T-cell (primary cell): ENCODE measurements around the gene ACAP3. TPM values are rescaled to one million over a fixed set of nuclear protein-coding genes. Genes with fewer than 3 reads are reported as not detected.

Source experiments
- ATAC-seq, 4 experiments: fragments of 200-7000 bp in 3 of 4; fragments of 150-1000 bp in 1 of 4; cut with Tn5 transposase; replicated peaks in 1 of 4; 1 replicate in 3 of 4; 2 replicates in 1 of 4; pipeline ENCODE4 v1.10.0; 2021; ENCODE audit warnings: moderate library complexity in 3 of 4, mild to moderate bottlenecking in 2 of 4, moderate number of reproducible peaks in 1 of 4
- CTCF ChIA-PET, 2 donors: fragments of 300-600 bp; sonication (Branson Sonifier 250); formaldehyde crosslinking; loops; one replicate each; lab custom pipeline; 2022; ENCODE audit warnings: antibody characterized with exemption in 2 of 2; lab: Charles Lee
- POLR2A ChIA-PET, 2 donors: fragments of 300-600 bp; sonication (Branson Sonifier 250); formaldehyde crosslinking; loops; one replicate each; lab custom pipeline; 2022; ENCODE audit warnings: antibody characterized with exemption in 2 of 2; lab: Charles Lee
- DNase-seq, 35 experiments: peaks; one replicate each; pipeline versions ENCODE4 v3.0.0 to v3.0.0-alpha.2; 2013 to 2023
- H3K27ac ChIP-seq: one replicate; pipeline ENCODE4 v1.5.1; 2013; ENCODE audit warnings: low read length
- H3K27me3 ChIP-seq, 2 experiments: replicated peaks in 1 of 2; 1 replicate in 1 of 2; 2 replicates in 1 of 2; pipeline versions ENCODE4 v1.6.1 to v1.7.0; 2013; ENCODE audit warnings: low read length in 1 of 2, mixed read lengths in 1 of 2; ENCODE audit not compliant: control insufficient read depth in 2 of 2, insufficient read depth in 2 of 2; ENCODE audit errors: extremely low read depth in 1 of 2
- H3K36me3 ChIP-seq, 2 donors: 1 replicate in 1 of 2; 2 replicates in 1 of 2; pipeline versions ENCODE4 v1.6.1 to v1.7.0; 2013; ENCODE audit warnings: low read length in 1 of 2; ENCODE audit not compliant: control insufficient read depth in 2 of 2, insufficient read depth in 1 of 2; ENCODE audit errors: extremely low read depth in 1 of 2
- H3K4me1 ChIP-seq, 2 experiments: 1 replicate in 1 of 2; 2 replicates in 1 of 2; pipeline versions ENCODE4 v1.6.1 to v1.7.0; 2013; ENCODE audit warnings: low read length in 2 of 2, mixed read lengths in 1 of 2; ENCODE audit not compliant: insufficient read depth in 2 of 2, control insufficient read depth in 1 of 2; ENCODE audit errors: extremely low read depth in 1 of 2
- H3K4me3 ChIP-seq, 2 donors: 1 replicate in 1 of 2; 2 replicates in 1 of 2; pipeline versions ENCODE4 v1.5.1 to v1.7.0; 2013; ENCODE audit warnings: mild to moderate bottlenecking in 2 of 2, low read length in 1 of 2, moderate library complexity in 1 of 2; ENCODE audit not compliant: control insufficient read depth in 1 of 2; ENCODE audit errors: extremely low read depth in 1 of 2
- H3K9me3 ChIP-seq: 2 replicates; pipeline ENCODE4 v1.7.0; 2013
- H3K27ac Mint-ChIP-seq, 2 donors: one replicate each; pipeline ENCODE4 v1.8.0; 2020 to 2021; ENCODE audit warnings: mild to moderate bottlenecking in 2 of 2, mixed read lengths in 2 of 2
- H3K27me3 Mint-ChIP-seq, 2 donors: one replicate each; pipeline ENCODE4 v1.8.0; 2021 to 2022; ENCODE audit warnings: mixed read lengths in 2 of 2
- H3K36me3 Mint-ChIP-seq: one replicate; pipeline ENCODE4 v1.8.0; 2021; ENCODE audit warnings: mixed read lengths
- H3K4me1 Mint-ChIP-seq, 3 donors: one replicate each; pipeline ENCODE4 v1.8.0; 2020 to 2022; ENCODE audit warnings: mixed read lengths in 3 of 3, mild to moderate bottlenecking in 1 of 3
- H3K4me3 Mint-ChIP-seq, 3 donors: one replicate each; pipeline ENCODE4 v1.8.0; 2020 to 2022; ENCODE audit warnings: mild to moderate bottlenecking in 3 of 3, mixed read lengths in 3 of 3, moderate library complexity in 3 of 3
- H3K9me3 Mint-ChIP-seq, 3 donors: one replicate each; pipeline ENCODE4 v1.8.0; 2020 to 2022; ENCODE audit warnings: mixed read lengths in 3 of 3
- WGBS: methylation state at CpG from one replicate; pipeline ENCODE4 v1.1.5; 2013; ENCODE audit warnings: missing lambda C conversion rate; ENCODE audit not compliant: insufficient coverage; 5-methylcytosine and 5-hydroxymethylcytosine counted together
- total RNA-seq, 35 experiments: library from RNA in 6 of 35; stranded (reverse) in 6 of 35; fragments of 120-200 nt in 1 of 35; gene quantifications; one replicate each; pipeline versions ENCODE4 v1.2.1 to v1.2.4 and lab custom pipeline; 2013 to 2026

Gene ACAP3
- total RNA-seq, 5 donors from 2014 or later (not counting 1 experiment from before 2014, with no cell fraction given) = 63.0 to 107 (median 99.8) TPM

DNA sequence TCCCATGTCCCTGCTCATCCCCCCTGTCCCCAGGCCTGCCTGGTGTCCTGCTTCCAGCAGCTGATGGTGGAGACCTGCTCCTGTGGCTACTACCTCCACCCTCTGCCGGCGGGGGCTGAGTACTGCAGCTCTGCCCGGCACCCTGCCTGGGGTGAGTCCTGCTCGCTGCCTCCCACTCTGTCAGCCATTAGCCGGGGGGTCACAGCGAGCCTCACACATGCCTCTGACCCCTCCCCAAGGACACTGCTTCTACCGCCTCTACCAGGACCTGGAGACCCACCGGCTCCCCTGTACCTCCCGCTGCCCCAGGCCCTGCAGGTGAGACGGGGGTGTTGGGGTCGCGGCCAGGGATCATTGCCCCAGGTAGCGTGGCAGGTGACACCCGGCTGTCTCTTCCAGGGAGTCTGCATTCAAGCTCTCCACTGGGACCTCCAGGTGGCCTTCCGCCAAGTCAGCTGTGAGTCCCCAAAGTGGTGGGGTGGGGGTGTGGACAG is 17.4 kb downstream of the ACAP3 start:
- H3K4me3 ChIP-seq = no peak overlapping the region
- H3K4me3 Mint-ChIP-seq = no peak overlapping the region
- DNase-seq = peak in 29 of 35 experiments; percentile 24 to 74 (median 52)
- no peaks in the 10 kb centered on the region for H3K36me3 Mint-ChIP-seq
- H3K9me3 Mint-ChIP-seq = no peaks in the 10 kb centered on the region
- peaks cover 0 to 3% of the 10 kb centered on the region in 2 donors for H3K27me3 Mint-ChIP-seq
- WGBS = 63% methylated on average over 14 of the region's 15 CpGs
- H3K36me3 ChIP-seq = no peaks in the 10 kb centered on the region
- no peaks in the 10 kb centered on the region for H3K9me3 ChIP-seq
- H3K27ac Mint-ChIP-seq = no peak overlapping the region
- H3K27me3 ChIP-seq = peaks cover 0 to 30% of the 10 kb centered on the region in 2 experiments
- no peak overlapping the region for H3K27ac ChIP-seq
- peak in 2 of 4 experiments; percentile 28 to 57 for ATAC-seq
- H3K4me1 ChIP-seq = peaks cover 0 to 14% of the 10 kb centered on the region in 2 experiments
- ChIA-PET POLR2A (no interaction called here), CTCF (interaction anchor here (1.1 to 2.0 kb wide), 2 partner anchors 168 to 169 kb away, joined by 3 to 17 read pairs; no protein-coding TSS in a partner anchor)
- H3K4me1 Mint-ChIP-seq = peaks cover 3 to 5% (median 4%) of the 10 kb centered on the region in 3 donors

DNA sequence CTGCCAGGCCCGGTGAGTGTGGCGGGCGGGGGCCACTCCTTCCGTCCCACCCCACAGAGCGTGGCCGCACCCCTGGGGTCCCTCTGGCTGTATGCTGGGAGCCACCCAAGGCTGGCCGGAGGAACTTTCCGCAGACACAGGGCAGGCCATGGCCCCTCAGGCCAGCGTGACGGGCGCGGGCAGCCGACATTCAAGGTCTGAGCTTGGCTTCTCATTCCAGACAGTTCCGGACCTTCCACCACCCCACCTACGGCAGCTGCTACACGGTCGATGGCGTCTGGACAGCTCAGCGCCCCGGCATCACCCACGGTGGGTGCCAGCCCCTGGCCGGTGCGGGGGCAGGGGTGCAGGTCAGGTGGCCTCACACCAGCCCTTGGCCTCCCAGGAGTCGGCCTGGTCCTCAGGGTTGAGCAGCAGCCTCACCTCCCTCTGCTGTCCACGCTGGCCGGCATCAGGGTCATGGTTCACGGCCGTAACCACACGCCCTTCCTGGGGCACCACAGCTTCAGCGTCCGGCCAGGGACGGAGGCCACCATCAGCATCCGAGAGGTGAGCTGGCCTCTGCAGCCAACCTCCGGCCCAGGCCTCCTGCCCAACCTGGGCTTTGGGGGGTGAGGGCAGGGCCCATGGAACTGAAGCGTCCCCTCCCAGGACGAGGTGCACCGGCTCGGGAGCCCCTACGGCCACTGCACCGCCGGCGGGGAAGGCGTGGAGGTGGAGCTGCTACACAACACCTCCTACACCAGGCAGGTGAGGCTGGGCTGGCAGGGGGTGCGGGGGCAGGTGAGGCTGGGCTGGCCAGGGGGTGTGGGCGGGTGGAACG is 20.2 kb downstream of the ACAP3 start:
- Mint-ChIP-seq H3K27me3 (peaks cover 0 to 3% of the 10 kb centered on the region in 2 donors), H3K27ac (no peak overlapping the region), H3K9me3 (no peaks in the 10 kb centered on the region), H3K4me1 (peaks cover 3 to 5% (median 4%) of the 10 kb centered on the region in 3 donors), H3K36me3 (no peaks in the 10 kb centered on the region), H3K4me3 (no peak overlapping the region)
- H3K4me3 ChIP-seq = no peak overlapping the region
- peaks cover 0 to 36% of the 10 kb centered on the region in 2 experiments for H3K27me3 ChIP-seq
- no peaks in the 10 kb centered on the region for H3K9me3 ChIP-seq
- CTCF ChIA-PET = interaction anchor here in 1 of 2 donors (0.6 to 0.7 kb wide), 2 partner anchors 264 to 532 kb away, joined by 5 read pairs; no protein-coding TSS in a partner anchor
- H3K36me3 ChIP-seq = no peaks in the 10 kb centered on the region
- POLR2A ChIA-PET = no interaction called here
- WGBS = 92% methylated on average over 35 of the region's 46 CpGs
- no peak for ATAC-seq
- no peak for DNase-seq
- H3K4me1 ChIP-seq = peaks cover 0 to 14% of the 10 kb centered on the region in 2 experiments
- H3K27ac ChIP-seq = no peak overlapping the region

DNA sequence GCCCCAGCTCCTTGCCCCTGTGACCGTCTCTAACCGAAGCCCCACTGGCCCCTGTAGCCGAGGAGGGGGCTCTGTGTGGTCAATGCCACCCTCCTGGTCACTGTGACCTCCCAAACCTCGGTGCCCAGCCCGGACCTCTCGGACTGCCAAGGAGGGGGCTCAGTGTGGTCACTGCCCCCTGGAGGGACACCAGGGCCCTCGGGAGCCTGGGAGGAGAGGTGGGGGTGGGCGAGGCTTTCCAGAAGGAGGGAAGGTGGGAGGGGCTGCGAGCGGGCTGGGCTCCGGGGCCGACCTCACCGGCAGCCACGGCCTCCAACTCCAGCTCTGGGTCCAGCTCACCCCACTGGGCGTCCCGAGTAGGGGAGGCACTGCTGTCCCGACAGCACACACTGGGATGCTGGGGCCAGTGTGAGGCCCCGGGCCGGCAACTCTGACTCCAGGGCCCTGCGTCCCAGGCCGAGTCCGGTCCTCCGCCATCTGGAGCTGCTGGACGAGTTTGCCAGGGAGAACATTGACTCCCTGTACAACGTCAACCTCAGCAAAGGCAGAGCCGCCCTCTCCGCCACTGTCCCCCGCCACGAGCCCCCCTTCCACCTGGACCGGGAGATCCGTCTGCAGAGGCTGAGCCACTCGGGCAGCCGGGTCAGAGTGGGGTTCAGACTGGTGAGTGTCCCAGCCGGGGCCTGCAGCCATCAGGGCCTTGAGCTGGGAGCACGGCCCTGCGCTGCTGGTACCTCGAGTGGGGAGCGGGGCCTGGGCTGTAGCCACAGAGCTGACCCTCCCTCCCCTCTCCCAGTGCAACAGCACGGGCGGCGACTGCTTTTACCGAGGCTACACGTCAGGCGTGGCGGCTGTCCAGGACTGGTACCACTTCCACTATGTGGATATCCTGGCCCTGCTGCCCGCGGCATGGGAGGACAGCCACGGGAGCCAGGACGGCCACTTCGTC is 21.1 kb downstream of the ACAP3 start:
- POLR2A ChIA-PET = no interaction called here

DNA sequence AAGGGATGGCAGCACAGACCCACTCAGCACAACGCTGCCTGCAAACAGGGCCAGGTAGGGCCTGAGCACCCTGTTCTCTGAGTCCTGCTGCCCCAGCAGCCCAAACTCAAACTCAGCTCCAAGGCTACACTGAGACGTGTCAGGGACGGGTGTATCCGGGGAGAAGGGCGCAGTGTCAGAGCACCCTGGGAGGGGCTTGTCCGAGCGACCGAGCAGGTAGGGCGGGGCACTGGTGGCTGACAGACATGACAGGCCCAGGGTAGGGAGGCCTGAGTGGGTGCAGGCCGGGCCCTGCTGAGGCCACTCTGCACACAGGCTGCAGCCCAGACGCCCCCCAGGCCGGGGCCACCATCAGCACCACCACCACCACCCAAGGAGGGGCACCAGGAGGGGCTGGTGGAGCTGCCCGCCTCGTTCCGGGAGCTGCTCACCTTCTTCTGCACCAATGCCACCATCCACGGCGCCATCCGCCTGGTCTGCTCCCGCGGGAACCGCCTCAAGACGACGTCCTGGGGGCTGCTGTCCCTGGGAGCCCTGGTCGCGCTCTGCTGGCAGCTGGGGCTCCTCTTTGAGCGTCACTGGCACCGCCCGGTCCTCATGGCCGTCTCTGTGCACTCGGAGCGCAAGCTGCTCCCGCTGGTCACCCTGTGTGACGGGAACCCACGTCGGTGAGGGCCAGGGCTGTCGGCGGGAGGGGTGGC is 22.0 kb downstream of the ACAP3 start:
- 83% methylated on average over 33 of the region's 37 CpGs for WGBS

More for the DNA sequence above, 21.1 kb downstream of the ACAP3 start:
- Mint-ChIP-seq H3K27me3 (peaks cover 0 to 3% of the 10 kb centered on the region in 2 donors), H3K9me3 (no peaks in the 10 kb centered on the region), H3K4me3 (no peak overlapping the region), H3K4me1 (peaks cover 0 to 5% (median 0%) of the 10 kb centered on the region in 3 donors), H3K36me3 (no peaks in the 10 kb centered on the region), H3K27ac (no peak overlapping the region)
- Histone ChIP-seq H3K36me3 (no peaks in the 10 kb centered on the region), H3K4me3 (no peak overlapping the region), H3K4me1 (peaks cover 0 to 8% of the 10 kb centered on the region in 2 experiments), H3K9me3 (no peaks in the 10 kb centered on the region), H3K27me3 (peaks cover 0 to 35% of the 10 kb centered on the region in 2 experiments), H3K27ac (no peak overlapping the region)
- WGBS = 74% methylated on average over 49 of the region's 50 CpGs
- DNase-seq (no peak), ATAC-seq (peak in 1 of 4 experiments; percentile 12)
- CTCF ChIA-PET = no interaction called here

DNA sequence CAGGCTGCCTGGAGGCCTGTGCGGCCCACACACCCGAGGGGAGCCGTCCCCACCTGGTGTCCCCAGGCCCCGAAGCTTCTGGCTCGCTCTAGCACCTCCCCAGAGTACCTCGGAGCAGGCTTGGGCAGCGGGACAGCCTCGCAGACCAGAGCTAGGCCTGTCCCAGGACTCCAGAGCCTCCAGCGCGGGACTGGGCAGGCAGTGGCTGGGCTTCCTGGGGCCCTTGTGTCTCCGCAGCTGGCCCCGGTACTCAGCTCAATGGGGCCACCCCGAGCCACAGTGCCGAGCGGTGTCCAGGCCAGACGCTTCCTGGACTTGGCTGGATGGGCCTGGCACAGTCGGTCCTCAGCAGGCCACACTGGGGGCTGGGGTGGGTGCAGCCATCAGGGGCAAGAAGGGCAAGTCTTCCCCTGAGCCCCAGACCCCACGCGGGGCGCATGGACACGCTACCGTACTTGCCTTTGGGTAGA is 22.6 kb downstream of the ACAP3 start:
- Mint-ChIP-seq H3K36me3 (no peaks in the 10 kb centered on the region), H3K4me1 (peaks cover 0 to 2% (median 0%) of the 10 kb centered on the region in 3 donors), H3K27ac (no peak overlapping the region), H3K9me3 (no peaks in the 10 kb centered on the region), H3K27me3 (peaks cover 0 to 2% of the 10 kb centered on the region in 2 donors), H3K4me3 (no peak overlapping the region)
- ChIA-PET POLR2A (no interaction called here), CTCF (no interaction called here)
- 91% methylated on average over 19 of the region's 22 CpGs for WGBS
- Histone ChIP-seq H3K4me3 (no peak overlapping the region), H3K27me3 (peaks cover 0 to 26% of the 10 kb centered on the region in 2 experiments), H3K36me3 (no peaks in the 10 kb centered on the region), H3K27ac (no peak overlapping the region), H3K9me3 (no peaks in the 10 kb centered on the region), H3K4me1 (peaks cover 0 to 1% of the 10 kb centered on the region in 2 experiments)
- no peak for ATAC-seq
- no peak for DNase-seq

More for the DNA sequence above, 22.0 kb downstream of the ACAP3 start:
- no peak overlapping the region for H3K27ac ChIP-seq
- DNase-seq = no peak
- ATAC-seq = no peak
- H3K27me3 Mint-ChIP-seq = peaks cover 0 to 3% of the 10 kb centered on the region in 2 donors
- H3K27ac Mint-ChIP-seq = no peak overlapping the region
- H3K27me3 ChIP-seq = peaks cover 0 to 32% of the 10 kb centered on the region in 2 experiments
- H3K4me3 Mint-ChIP-seq = no peak overlapping the region
- no peaks in the 10 kb centered on the region for H3K9me3 ChIP-seq
- ChIA-PET CTCF (no interaction called here), POLR2A (no interaction called here)
- no peaks in the 10 kb centered on the region for H3K36me3 ChIP-seq
- no peaks in the 10 kb centered on the region for H3K9me3 Mint-ChIP-seq
- no peak overlapping the region for H3K4me3 ChIP-seq
- peaks cover 0 to 5% of the 10 kb centered on the region in 2 experiments for H3K4me1 ChIP-seq
- peaks cover 0 to 5% (median 0%) of the 10 kb centered on the region in 3 donors for H3K4me1 Mint-ChIP-seq
- H3K36me3 Mint-ChIP-seq = no peaks in the 10 kb centered on the region
